Effector memory CD8-positive, alpha-beta T cell (primary cell): ENCODE data around the gene ONECUT3.

ENCODE experiments used
- ATAC-seq: fragments of 150-1000 bp; cut with Tn5 transposase; replicated peaks from 2 replicates; pipeline ENCODE4 v1.10.0; 2021; ENCODE audit warnings: mild to moderate bottlenecking, moderate library complexity
- DNase-seq, 3 experiments: peaks; one replicate each; pipeline ENCODE4 v3.0.0; 2021
- H3K27ac Mint-ChIP-seq, 2 donors: one replicate each; pipeline ENCODE4 v1.8.0; 2022; ENCODE audit warnings: mild to moderate bottlenecking in 2 of 2, mixed read lengths in 2 of 2, moderate library complexity in 2 of 2
- H3K27me3 Mint-ChIP-seq, 2 donors: one replicate each; pipeline ENCODE4 v1.8.0; 2022; ENCODE audit warnings: mixed read lengths in 2 of 2
- H3K36me3 Mint-ChIP-seq: one replicate; pipeline ENCODE4 v1.8.0; 2022; ENCODE audit warnings: mild to moderate bottlenecking, moderate library complexity, mixed read lengths; ENCODE audit not compliant: insufficient read depth
- H3K4me1 Mint-ChIP-seq, 2 donors: one replicate each; pipeline ENCODE4 v1.8.0; 2022; ENCODE audit warnings: low read depth in 2 of 2, mixed read lengths in 2 of 2
- H3K4me3 Mint-ChIP-seq, 2 donors: one replicate each; pipeline ENCODE4 v1.8.0; 2022; ENCODE audit warnings: mild to moderate bottlenecking in 2 of 2, mixed read lengths in 2 of 2, moderate library complexity in 2 of 2
- H3K9me3 Mint-ChIP-seq, 2 donors: one replicate each; pipeline ENCODE4 v1.8.0; 2022; ENCODE audit warnings: mixed read lengths in 2 of 2

ONECUT3 gene

DNA sequence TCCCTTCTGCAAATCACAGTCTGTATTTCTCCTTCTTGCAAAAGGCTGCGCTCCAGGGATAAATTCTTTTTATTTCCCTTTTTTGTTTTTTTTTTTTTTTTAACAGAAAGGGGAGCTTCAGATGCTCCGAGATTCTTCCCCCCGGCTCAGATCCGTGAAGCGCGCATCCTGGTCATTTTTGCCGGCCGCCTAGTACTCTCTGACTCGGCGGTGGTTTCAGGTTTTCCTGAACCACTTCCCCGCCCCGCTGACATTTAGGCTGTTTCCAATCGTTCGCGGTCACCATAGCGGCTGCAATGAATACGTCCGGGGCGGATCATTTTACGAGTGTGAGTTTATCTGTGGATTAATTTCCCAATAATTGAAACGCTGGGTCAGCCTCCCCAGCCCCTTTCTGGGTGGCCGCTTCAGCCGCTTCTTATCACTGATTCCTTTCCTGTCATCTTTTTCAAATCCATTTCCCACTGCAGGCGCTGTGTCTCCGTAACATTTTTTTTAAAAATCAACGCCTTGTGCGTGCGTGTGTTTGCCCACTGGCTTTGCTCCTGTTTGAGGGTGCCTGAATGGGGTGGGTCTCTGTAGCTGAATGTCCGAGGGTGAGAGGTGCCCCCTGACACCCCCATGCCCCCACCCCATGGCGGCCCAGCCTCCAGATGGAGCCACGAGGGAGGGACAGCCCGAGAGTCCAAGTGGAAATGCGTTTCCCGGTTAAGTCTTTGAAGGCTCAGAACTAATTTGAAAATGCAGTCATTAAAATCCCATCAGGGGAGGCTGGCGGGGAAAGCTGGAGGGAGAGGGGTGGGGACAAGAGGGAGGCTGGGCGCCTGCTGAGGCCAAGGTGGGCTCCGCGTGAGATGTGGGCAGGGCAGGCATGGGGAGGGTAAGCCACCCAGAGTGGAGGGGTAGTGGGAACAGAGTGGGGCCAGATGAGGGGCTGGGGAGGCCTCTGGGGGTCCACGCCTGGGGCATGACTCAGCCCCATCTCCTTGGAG, 10.6 kb downstream of the ONECUT3 start:
- DNase-seq (no peak), ATAC-seq (no peak)
- H3K4me3 Mint-ChIP-seq, result no peak overlapping the region
- H3K36me3 Mint-ChIP-seq, result peaks cover 5% of the 10 kb centered on the region
- H3K4me1 Mint-ChIP-seq, result peaks cover 5 to 8% of the 10 kb centered on the region in 2 donors
- H3K27me3 Mint-ChIP-seq, result peaks cover 68 to 100% of the 10 kb centered on the region in 2 donors
- H3K9me3 Mint-ChIP-seq, result no peaks in the 10 kb centered on the region
- no peak overlapping the region for H3K27ac Mint-ChIP-seq

DNA sequence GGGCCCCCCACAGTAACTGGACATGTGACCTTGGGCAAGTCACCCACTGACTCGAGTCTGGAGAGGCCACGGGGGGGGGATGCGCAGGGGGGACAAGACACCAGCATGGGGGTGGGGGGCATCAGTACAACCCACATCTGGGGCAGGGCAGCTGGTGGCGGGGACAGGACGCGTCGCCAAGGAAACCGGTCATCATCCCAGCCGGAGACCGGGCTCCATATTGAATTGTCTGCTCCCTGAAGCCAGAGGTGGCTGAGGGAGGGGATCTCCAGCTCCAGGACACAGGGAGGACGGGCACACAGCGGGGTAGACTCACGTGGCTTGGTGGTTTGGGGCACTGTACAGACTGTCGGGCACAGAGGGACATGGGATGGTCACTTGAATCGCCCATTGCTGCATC, 11.4 kb downstream of the ONECUT3 start:
- no peaks in the 10 kb centered on the region for H3K9me3 Mint-ChIP-seq
- DNase-seq (no peak), ATAC-seq (no peak)
- no peak overlapping the region for H3K4me3 Mint-ChIP-seq
- H3K27me3 Mint-ChIP-seq, result peaks cover 71 to 100% of the 10 kb centered on the region in 2 donors
- H3K4me1 Mint-ChIP-seq, result peaks cover 5 to 8% of the 10 kb centered on the region in 2 donors
- peaks cover 3% of the 10 kb centered on the region for H3K36me3 Mint-ChIP-seq
- H3K27ac Mint-ChIP-seq, result no peak overlapping the region

DNA sequence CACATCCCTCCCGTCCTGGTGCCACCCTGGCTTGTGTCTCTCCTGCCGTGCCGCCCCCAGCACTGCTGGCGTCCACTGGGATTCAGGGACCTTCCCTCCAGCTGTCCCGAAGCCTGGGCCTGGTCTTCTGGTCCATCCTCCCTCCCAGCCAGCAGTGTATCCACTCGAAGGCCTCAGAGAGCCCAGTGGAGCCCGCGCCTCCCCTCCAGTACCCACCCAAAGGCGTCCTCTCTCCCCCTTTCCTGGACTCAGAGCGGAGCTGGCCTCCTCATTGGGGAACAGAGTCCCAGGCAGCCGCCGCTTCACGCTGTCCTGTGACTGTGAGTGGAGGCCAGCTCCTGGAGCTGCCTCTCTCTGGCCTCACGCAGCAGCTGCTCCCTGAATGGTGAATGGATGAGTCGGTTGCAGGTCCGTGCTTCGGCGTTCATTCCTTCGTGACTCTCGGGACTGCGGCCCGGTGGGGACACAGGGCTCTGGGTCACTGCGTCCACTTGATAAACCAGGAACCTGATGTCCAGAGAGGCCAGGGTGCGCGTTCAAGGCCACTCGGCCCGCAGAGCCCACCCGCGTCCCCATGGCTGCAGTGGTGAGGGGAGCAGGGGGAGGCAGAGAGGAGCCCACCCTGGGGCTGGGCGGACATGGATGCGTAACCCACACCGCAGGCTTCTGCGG, 12.1 kb downstream of the ONECUT3 start:
- Mint-ChIP-seq H3K4me3 (no peak overlapping the region), H3K27ac (no peak overlapping the region), H3K27me3 (peaks cover 78 to 100% of the 10 kb centered on the region in 2 donors), H3K9me3 (no peaks in the 10 kb centered on the region), H3K36me3 (peaks cover 3% of the 10 kb centered on the region), H3K4me1 (peaks cover 5 to 8% of the 10 kb centered on the region in 2 donors)
- DNase-seq, result no peak
- ATAC-seq, result no peak

DNA sequence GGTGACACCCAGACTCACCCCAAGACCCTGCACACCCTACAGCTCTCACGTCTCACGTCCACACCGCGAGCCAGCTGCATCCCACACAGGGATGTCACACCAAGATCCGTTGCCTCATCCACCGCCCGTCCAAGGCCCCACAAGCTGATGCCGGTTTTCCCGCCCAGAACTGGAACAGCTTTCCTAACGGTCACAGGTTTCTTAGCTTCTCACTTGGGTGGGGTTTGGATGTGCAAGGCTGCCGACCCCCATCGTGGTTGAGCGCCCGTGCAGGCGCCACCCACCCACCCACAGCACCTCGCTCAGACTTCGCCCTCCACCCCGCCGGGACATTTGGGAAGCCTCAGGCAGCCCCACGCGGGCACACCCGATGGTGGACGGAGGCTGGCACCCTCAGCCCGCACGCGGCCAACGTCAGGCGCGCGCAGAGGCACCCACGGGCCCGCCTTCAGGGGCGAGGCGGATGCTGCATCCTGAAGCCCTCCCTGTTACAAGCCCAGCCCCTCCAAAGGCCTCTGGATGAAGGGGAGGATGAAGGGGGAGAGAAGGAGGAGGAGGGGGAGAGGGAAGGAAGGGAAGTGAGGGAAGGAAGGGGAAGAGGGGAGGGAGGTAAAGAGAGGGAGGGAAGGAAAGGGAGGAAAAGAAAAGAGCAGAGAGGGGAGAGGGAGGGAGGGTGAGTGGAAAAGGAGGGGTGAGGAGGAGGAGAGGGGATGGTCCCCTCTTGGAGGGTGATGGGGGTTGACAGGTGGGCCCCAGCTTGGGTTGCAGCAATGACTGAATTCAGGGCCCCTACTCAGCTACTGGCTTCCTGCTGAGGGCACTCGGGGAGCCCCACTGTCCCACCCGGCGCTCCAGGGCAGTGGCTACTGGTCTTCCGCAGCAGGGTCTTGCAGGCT, 12.8 kb downstream of the ONECUT3 start:
- no peak for ATAC-seq
- H3K27me3 Mint-ChIP-seq, result peaks cover 78 to 100% of the 10 kb centered on the region in 2 donors

DNA sequence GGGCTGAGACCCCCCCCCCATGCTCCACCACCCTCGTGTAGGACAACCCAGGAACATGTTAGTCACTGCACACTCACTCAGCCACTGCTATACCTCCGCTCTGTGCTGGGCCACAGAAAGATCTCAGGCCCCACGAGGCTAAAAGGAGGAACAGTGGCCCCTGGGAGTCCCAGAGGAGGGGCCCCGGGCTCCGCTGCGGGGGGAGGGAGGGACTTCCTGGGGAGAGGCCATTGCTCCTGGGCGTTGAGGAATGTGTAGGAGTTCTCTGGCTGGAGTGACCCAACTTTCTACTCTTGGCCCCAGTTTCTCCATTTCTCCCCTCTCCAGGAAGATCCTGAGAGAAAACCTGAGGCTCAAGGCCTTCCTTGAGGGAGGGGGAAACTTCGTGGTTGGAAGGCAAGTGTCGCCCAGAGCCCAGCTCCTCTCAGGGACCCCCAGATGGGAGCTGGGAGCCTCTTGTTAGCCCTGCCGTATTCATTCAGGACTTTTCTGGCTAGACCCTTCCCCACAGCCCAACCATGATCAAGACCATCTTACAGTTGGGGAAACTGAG, 13.6 kb downstream of the ONECUT3 start:
- no peak overlapping the region for H3K4me3 Mint-ChIP-seq
- H3K9me3 Mint-ChIP-seq, result peaks cover 0 to 2% of the 10 kb centered on the region in 2 donors
- H3K4me1 Mint-ChIP-seq, result peaks cover 5% of the 10 kb centered on the region in 2 donors
- H3K27me3 Mint-ChIP-seq, result peaks cover 76 to 99% of the 10 kb centered on the region in 2 donors
- no peak for DNase-seq
- no peak overlapping the region for H3K27ac Mint-ChIP-seq
- peaks cover 3% of the 10 kb centered on the region for H3K36me3 Mint-ChIP-seq
- ATAC-seq, result no peak

More for the DNA sequence above, 12.8 kb downstream of the ONECUT3 start:
- Mint-ChIP-seq H3K4me1 (peaks cover 5 to 8% of the 10 kb centered on the region in 2 donors), H3K4me3 (no peak overlapping the region), H3K27ac (no peak overlapping the region), H3K9me3 (peaks cover 0 to 2% of the 10 kb centered on the region in 2 donors), H3K36me3 (peaks cover 3% of the 10 kb centered on the region)
- DNase-seq, result no peak

DNA sequence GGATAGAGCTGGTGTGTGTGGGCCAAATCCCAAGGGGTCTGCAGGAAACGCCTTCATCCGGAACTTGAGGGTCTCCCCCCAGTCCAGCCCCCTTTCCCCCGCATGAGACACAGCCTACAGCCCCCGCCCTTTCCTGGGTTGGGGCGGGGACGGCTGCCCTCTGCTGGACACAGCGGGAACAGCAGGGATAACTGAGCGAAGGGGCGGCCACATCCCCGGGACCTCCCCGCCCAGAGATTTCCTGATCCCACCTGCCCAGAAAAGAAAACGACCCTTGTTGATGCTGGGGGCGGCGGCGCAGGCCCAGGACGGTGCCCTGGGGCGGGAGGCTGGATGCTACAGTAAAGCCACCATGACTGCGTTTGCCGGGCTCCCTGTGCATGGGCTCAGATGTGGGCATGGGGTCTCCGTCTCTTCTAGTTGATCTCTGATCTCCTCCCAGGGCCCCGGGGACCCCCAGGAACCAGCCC, 14.2 kb downstream of the ONECUT3 start:
- H3K36me3 Mint-ChIP-seq, result peaks cover 3% of the 10 kb centered on the region
- H3K4me3 Mint-ChIP-seq, result no peak overlapping the region
- no peak overlapping the region for H3K27ac Mint-ChIP-seq
- H3K4me1 Mint-ChIP-seq, result peaks cover 5% of the 10 kb centered on the region in 2 donors
- peak; percentile 51 to 67 (median 62) for DNase-seq
- ATAC-seq, result peak; percentile 69
- peaks cover 78 to 99% of the 10 kb centered on the region in 2 donors for H3K27me3 Mint-ChIP-seq
- peaks cover 0 to 2% of the 10 kb centered on the region in 2 donors for H3K9me3 Mint-ChIP-seq

DNA sequence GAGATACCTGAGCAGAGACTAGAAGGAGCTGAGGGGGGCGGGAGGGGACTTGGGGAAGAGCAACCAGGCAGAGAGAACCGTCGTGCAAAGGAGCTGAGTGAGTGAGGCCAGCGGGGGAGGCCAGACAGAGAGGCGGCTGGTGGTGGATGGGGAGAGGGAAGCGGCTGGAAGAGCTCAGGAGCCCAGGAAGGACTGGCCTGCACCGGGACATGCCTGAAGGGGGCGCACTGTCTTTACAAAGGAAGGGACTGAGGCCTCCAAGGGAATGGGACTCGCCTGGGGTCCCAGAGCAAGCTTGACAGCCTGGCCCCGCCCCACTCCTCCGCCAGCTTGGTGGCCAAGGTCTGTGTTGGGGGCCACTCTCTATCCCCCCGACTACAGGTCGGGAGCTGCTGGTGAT, 14.9 kb downstream of the ONECUT3 start:
- H3K27ac Mint-ChIP-seq, result no peak overlapping the region
- no peak overlapping the region for H3K4me3 Mint-ChIP-seq
- H3K36me3 Mint-ChIP-seq, result peaks cover 3% of the 10 kb centered on the region
- peaks cover 0 to 2% of the 10 kb centered on the region in 2 donors for H3K9me3 Mint-ChIP-seq
- ATAC-seq, result no peak
- no peak for DNase-seq
- H3K4me1 Mint-ChIP-seq, result peaks cover 5% of the 10 kb centered on the region in 2 donors
- peaks cover 80 to 99% of the 10 kb centered on the region in 2 donors for H3K27me3 Mint-ChIP-seq

DNA sequence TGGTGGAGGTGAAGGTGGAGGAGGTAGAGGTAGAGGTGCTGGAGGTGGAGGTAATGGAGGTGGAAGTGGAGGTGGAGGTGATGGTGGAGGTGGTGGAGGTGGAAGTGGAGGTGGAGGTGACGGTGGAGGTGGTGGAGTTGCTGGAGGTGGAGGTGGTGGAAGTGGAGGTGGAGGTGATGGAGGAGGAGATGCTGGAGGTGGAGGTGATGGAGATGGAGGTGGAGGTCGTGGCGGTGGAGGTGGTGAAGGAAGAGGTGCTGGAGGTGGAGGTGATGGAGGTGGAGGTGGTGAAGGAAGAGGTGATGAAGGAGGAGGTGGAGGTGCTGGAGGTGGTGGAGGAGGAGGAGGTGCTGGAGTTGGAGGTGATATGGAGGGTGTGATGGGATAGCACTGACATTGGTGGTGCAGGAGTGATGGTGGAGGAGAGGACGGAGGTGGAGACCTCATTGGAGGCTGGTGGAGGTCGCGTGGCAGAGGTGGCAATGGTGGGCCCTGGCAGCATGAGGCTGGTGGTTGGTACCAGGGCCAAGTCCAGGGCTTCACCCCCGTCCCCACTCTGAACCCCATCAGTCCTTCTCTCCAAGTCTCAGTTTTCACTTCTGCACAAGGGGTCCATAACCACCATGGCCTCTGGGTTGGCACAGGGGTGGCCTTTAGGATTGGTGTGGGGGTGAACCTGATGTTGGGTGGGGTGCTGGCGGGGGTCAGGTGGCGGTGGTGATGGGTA, 15.8 kb downstream of the ONECUT3 start:
- H3K4me3 Mint-ChIP-seq, result no peak overlapping the region
- peaks cover 5% of the 10 kb centered on the region in 2 donors for H3K4me1 Mint-ChIP-seq
- no peak for DNase-seq
- H3K9me3 Mint-ChIP-seq, result peaks cover 0 to 2% of the 10 kb centered on the region in 2 donors
- H3K27ac Mint-ChIP-seq, result no peak overlapping the region
- H3K36me3 Mint-ChIP-seq, result no peaks in the 10 kb centered on the region
- peaks cover 79 to 99% of the 10 kb centered on the region in 2 donors for H3K27me3 Mint-ChIP-seq
- no peak for ATAC-seq

DNA sequence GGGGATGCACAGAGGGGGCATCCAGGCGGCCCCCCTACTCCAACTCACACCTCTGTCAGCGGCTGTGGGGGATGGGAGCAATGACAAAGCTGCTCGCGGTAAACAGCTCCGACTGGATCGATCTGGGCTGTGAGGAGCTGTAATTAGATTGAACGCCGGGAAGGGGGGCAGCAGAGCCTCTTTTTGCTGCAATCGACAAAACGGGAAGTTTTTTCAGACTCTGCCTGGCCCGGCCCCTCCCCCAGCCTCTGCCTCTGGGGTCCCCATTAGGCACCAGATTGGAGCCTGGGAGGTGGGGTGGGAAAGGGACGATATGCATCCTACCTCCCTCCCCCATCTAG, 16.3 kb downstream of the ONECUT3 start:
- peaks cover 80 to 99% of the 10 kb centered on the region in 2 donors for H3K27me3 Mint-ChIP-seq
- no peaks in the 10 kb centered on the region for H3K36me3 Mint-ChIP-seq
- no peak overlapping the region for H3K4me3 Mint-ChIP-seq
- no peak for DNase-seq
- H3K4me1 Mint-ChIP-seq, result peaks cover 5% of the 10 kb centered on the region in 2 donors
- peaks cover 0 to 2% of the 10 kb centered on the region in 2 donors for H3K9me3 Mint-ChIP-seq
- no peak for ATAC-seq
- no peak overlapping the region for H3K27ac Mint-ChIP-seq

DNA sequence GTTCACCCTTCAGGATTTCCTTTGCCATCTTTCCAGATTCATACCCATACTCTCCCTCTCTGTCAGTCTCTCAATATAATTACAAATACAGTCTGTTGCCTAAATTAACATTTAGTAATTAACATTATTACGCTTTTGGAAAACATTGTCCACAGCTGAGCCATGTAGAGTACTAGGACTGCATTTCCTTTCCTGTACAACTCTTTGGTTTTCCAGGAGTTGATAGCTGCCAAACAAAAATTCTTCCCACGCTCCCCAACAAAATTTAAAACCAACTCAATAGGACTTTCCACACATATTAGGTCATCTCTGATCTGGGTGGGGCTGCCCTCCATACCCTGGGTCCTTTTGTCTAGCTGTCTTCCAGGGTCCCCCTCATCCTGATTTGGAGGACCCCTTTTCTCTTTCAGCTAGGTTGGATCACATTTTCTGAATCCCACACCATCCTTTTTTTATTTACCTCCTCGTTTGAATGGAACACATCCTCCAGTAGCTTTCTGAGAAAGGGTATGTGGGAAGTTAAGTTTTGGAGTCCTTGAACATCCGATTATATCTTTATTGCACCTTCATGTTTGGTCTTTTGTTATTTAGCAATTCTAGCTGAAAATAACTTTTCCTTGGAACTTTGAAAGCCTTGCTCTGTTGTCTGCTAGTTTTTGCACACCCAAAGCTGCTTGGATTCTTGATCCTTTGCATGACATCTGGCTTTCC, 17.7 kb downstream of the ONECUT3 start:
- H3K27me3 Mint-ChIP-seq, result peaks cover 66 to 88% of the 10 kb centered on the region in 2 donors
- ATAC-seq, result no peak
- no peaks in the 10 kb centered on the region for H3K36me3 Mint-ChIP-seq
- H3K27ac Mint-ChIP-seq, result no peak overlapping the region
- peaks cover 0 to 2% of the 10 kb centered on the region in 2 donors for H3K9me3 Mint-ChIP-seq
- DNase-seq, result no peak
- H3K4me1 Mint-ChIP-seq, result peaks cover 5% of the 10 kb centered on the region in 2 donors
- no peak overlapping the region for H3K4me3 Mint-ChIP-seq

DNA sequence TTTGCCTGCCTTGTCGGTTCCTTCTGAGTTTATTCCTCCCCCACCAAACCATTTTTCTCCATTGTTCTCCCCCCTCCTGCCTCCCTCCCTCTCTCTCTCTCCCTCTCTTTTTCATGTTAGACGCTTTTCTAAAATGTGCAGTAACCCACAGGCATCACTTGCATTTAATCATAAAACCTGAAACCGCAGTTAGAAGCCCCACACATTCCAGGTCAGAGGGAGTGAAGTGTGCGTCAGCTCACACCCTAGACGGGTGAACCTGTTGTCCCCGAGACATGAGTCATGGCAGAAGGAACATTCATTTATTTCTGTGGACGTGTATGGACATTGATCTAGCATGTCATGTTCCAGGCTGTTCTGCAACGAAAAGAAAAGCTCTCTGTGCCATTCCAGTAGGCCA, 19.9 kb downstream of the ONECUT3 start:
- peaks cover 0 to under 1% of the 10 kb centered on the region in 2 donors for H3K4me1 Mint-ChIP-seq
- H3K27ac Mint-ChIP-seq, result no peak overlapping the region
- H3K27me3 Mint-ChIP-seq, result peaks cover 68 to 86% of the 10 kb centered on the region in 2 donors
- peaks cover 0 to 2% of the 10 kb centered on the region in 2 donors for H3K9me3 Mint-ChIP-seq
- DNase-seq (no peak), ATAC-seq (no peak)
- no peaks in the 10 kb centered on the region for H3K36me3 Mint-ChIP-seq
- no peak overlapping the region for H3K4me3 Mint-ChIP-seq
